ENCODE data around the gene RFFL. TPM values are rescaled to one million over a fixed set of nuclear protein-coding genes. Genes with fewer than 3 reads are reported as not detected.

RFFL gene
- total and polyA plus RNA-seq, 2 donors (not counting 1 experiment from before 2014, with no cell fraction given) = 13.6 to 36.9 TPM

DNA sequence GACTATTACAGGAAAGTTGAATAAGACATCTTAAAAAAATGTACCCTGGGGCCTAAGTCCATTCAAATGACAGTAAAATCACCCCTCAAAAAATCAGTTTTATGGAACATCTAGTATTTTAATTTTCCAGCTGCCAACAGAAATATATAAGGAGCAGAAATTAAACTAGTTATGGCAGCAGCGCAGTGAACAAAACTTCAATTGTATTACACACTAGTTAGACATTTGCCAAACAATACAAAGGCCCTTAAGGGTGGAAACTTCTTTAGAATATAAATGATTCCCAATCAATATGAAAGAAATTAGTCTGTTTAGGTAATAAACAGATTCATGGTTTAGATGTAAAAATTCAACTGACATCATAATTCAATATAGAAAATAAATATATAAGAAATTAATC, 18.1 kb upstream of the RFFL start:
- DNase-seq = no peak
- no peaks in the 10 kb centered on the region for H3K27me3 Mint-ChIP-seq
- H3K9me3 Mint-ChIP-seq (ENCODE audit: insufficient read depth) = no peaks in the 10 kb centered on the region
- WGBS (ENCODE audit: insufficient coverage) = no CpG with 5 or more reads among the region's 1 CpG
- H3K4me1 ChIP-seq (ENCODE audit: control insufficient read depth in 2 of 2, insufficient read depth in 2 of 2, low read length in 2 of 2) = peaks cover 9 to 17% of the 10 kb centered on the region in 2 donors
- no peak overlapping the region for H3K4me3 Mint-ChIP-seq
- ATAC-seq (ENCODE audit: low read depth) = no peak
- no peaks in the 10 kb centered on the region for H3K36me3 ChIP-seq (replicated peaks in 1 of 2; ENCODE audit: control extremely low read depth in 1 of 2, control insufficient read depth in 1 of 2, extremely low read depth in 1 of 2, insufficient read depth in 2 of 2, low read length in 1 of 2)
- no peak overlapping the region for H2AFZ ChIP-seq (ENCODE audit: insufficient read depth, low read depth, low read length, poor library complexity, severe bottlenecking)
- no peak overlapping the region for H3K9ac ChIP-seq (ENCODE audit: low read length)
- no peak overlapping the region for H3K4me3 ChIP-seq (ENCODE audit: control extremely low read depth in 1 of 5, extremely low read depth in 1 of 5, insufficient read depth in 1 of 5, low read depth in 2 of 5, low read length in 4 of 5)
- intact Hi-C loops (cut with micrococcal nuclease) = no loop called here
- ChIA-PET POLR2A (no interaction called here), CTCF (interaction anchor here (1.5 to 1.9 kb wide), 3 partner anchors 12 to 82 kb away, joined by 3 to 6 read pairs (median 4); no protein-coding TSS in a partner anchor)
- peaks cover 45% of the 10 kb centered on the region for H3K4me1 Mint-ChIP-seq
- H3K27ac ChIP-seq (ENCODE audit: low read length in 2 of 2) = no peak overlapping the region
- TF ChIP-seq EZH2 (IDR thresholded peaks at IDR 0.05; ENCODE audit: borderline replicate concordance, insufficient read depth, low read depth, low read length, poor library complexity, severe bottlenecking) = no peak
- TF ChIP-seq, protein P1, sequence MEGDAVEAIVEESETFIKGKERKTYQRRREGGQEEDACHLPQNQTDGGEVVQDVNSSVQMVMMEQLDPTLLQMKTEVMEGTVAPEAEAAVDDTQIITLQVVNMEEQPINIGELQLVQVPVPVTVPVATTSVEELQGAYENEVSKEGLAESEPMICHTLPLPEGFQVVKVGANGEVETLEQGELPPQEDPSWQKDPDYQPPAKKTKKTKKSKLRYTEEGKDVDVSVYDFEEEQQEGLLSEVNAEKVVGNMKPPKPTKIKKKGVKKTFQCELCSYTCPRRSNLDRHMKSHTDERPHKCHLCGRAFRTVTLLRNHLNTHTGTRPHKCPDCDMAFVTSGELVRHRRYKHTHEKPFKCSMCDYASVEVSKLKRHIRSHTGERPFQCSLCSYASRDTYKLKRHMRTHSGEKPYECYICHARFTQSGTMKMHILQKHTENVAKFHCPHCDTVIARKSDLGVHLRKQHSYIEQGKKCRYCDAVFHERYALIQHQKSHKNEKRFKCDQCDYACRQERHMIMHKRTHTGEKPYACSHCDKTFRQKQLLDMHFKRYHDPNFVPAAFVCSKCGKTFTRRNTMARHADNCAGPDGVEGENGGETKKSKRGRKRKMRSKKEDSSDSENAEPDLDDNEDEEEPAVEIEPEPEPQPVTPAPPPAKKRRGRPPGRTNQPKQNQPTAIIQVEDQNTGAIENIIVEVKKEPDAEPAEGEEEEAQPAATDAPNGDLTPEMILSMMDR (IDR thresholded peaks at IDR 0.05) = no peak
- peaks cover 95% of the 10 kb centered on the region for H3K79me2 ChIP-seq (ENCODE audit: control insufficient read depth, insufficient read depth, low read length)
- no peaks in the 10 kb centered on the region for H3K27me3 ChIP-seq (replicated peaks in 1 of 4; ENCODE audit: control extremely low read depth in 1 of 4, control insufficient read depth in 3 of 4, insufficient read depth in 4 of 4, low read length in 3 of 4)
- no peaks in the 10 kb centered on the region for H3K9me3 ChIP-seq (ENCODE audit: control extremely low read depth in 1 of 3, control insufficient read depth in 2 of 3, insufficient read depth in 1 of 3, low read length in 2 of 3)
- no peak overlapping the region for H3K4me2 ChIP-seq (replicated peaks; ENCODE audit: low read depth, low read length, poor library complexity, severe bottlenecking)
- H4K20me1 ChIP-seq (ENCODE audit: control insufficient read depth, insufficient read depth, low read length, poor library complexity, severe bottlenecking) = peaks cover 8% of the 10 kb centered on the region
- no peak overlapping the region for H3K27ac Mint-ChIP-seq

DNA sequence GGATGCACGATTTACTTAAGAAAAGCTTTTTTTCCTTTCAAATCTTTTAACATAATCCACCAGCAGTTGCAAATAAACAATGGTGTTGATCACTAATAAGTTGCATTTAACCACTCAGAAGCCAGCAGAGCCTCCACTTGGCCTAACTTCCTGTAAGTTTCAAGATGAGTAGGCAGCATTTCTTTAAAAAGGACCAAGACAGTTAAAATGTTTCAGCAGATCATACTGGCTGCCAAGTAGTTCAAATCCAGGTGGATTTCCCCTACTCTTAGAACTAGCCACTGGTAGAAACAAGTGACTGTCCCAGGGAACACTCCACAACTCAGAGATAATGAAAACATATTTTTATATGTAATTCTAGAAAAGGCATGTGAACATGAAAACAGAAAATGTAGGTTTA, 17.0 kb upstream of the RFFL start:
- Histone ChIP-seq H3K4me3 (ENCODE audit: control extremely low read depth in 1 of 5, extremely low read depth in 1 of 5, insufficient read depth in 1 of 5, low read depth in 2 of 5, low read length in 4 of 5) (no peak overlapping the region), H3K9ac (ENCODE audit: low read length) (no peak overlapping the region), H3K27ac (ENCODE audit: low read length in 2 of 2) (peak overlapping the region in 1 of 2 donors; percentile 22), H4K20me1 (ENCODE audit: control insufficient read depth, insufficient read depth, low read length, poor library complexity, severe bottlenecking) (peaks cover 8% of the 10 kb centered on the region), H3K9me3 (ENCODE audit: control extremely low read depth in 1 of 3, control insufficient read depth in 2 of 3, insufficient read depth in 1 of 3, low read length in 2 of 3) (no peaks in the 10 kb centered on the region), H3K36me3 (replicated peaks in 1 of 2; ENCODE audit: control extremely low read depth in 1 of 2, control insufficient read depth in 1 of 2, extremely low read depth in 1 of 2, insufficient read depth in 2 of 2, low read length in 1 of 2) (no peaks in the 10 kb centered on the region), H3K27me3 (replicated peaks in 1 of 4; ENCODE audit: control extremely low read depth in 1 of 4, control insufficient read depth in 3 of 4, insufficient read depth in 4 of 4, low read length in 3 of 4) (no peaks in the 10 kb centered on the region), H3K79me2 (ENCODE audit: control insufficient read depth, insufficient read depth, low read length) (peaks cover 84% of the 10 kb centered on the region), H3K4me2 (replicated peaks; ENCODE audit: low read depth, low read length, poor library complexity, severe bottlenecking) (no peak overlapping the region), H3K4me1 (ENCODE audit: control insufficient read depth in 2 of 2, insufficient read depth in 2 of 2, low read length in 2 of 2) (peaks cover 9 to 17% of the 10 kb centered on the region in 2 donors), H2AFZ (ENCODE audit: insufficient read depth, low read depth, low read length, poor library complexity, severe bottlenecking) (no peak overlapping the region)
- ChIA-PET POLR2A (no interaction called here), CTCF (interaction anchor here (1.0 to 1.7 kb wide), 4 partner anchors 14 to 80 kb away, joined by 3 to 4 read pairs (median 3); partner anchors contain the start of gene RFFL)
- WGBS (ENCODE audit: insufficient coverage) = no CpG with 5 or more reads among the region's 1 CpG
- Mint-ChIP-seq H3K4me1 (peaks cover 41% of the 10 kb centered on the region), H3K9me3 (ENCODE audit: insufficient read depth) (no peaks in the 10 kb centered on the region), H3K27me3 (no peaks in the 10 kb centered on the region), H3K27ac (peak overlapping the region; percentile 8), H3K4me3 (no peak overlapping the region)
- TF ChIP-seq, protein P1 (IDR thresholded peaks at IDR 0.05) = no peak
- no peak for TF ChIP-seq EZH2 (IDR thresholded peaks at IDR 0.05; ENCODE audit: borderline replicate concordance, insufficient read depth, low read depth, low read length, poor library complexity, severe bottlenecking)
- intact Hi-C loops (cut with micrococcal nuclease) = no loop called here
- no peak for ATAC-seq (ENCODE audit: low read depth)
- DNase-seq = no peak

Measured in B cell (primary cell).